HEK293 (cell line): ENCODE data around the gene CINP.

Source experiments
- KLF1 ChIP-seq: fragments of 450-650 bp; formaldehyde crosslinking; IDR thresholded peaks from 2 replicates; pipeline ENCODE4 v1.5.1; 2016; ENCODE audit warnings: missing biosample characterization, missing genetic modification characterization
- ZNF133 ChIP-seq: fragments of 450-650 bp; formaldehyde crosslinking; IDR thresholded peaks from 2 replicates; pipeline ENCODE4 v1.5.1; 2016; ENCODE audit warnings: missing biosample characterization, missing genetic modification characterization
- ZNF214 ChIP-seq: fragments of 450-650 bp; formaldehyde crosslinking; IDR thresholded peaks from 2 replicates; pipeline ENCODE4 v1.5.1; 2017; ENCODE audit warnings: missing biosample characterization, mild to moderate bottlenecking, missing genetic modification characterization, borderline replicate concordance
- ZNF24 ChIP-seq: fragments of 450-650 bp; formaldehyde crosslinking; IDR thresholded peaks from 2 replicates; pipeline ENCODE4 v1.5.1; 2016; ENCODE audit warnings: missing biosample characterization, missing genetic modification characterization
- ZNF391 ChIP-seq: fragments of 450-650 bp; formaldehyde crosslinking; IDR thresholded peaks from 2 replicates; pipeline ENCODE4 v1.5.1; 2016; ENCODE audit warnings: low read depth, missing biosample characterization, missing genetic modification characterization, borderline replicate concordance
- ZNF660 ChIP-seq: fragments of 450-650 bp; IDR thresholded peaks from 2 replicates; pipeline ENCODE4 v1.5.1; 2018; ENCODE audit warnings: missing biosample characterization, mild to moderate bottlenecking, missing genetic modification characterization
- ZNF785 ChIP-seq: fragments of 450-650 bp; formaldehyde crosslinking; IDR thresholded peaks from 2 replicates; pipeline ENCODE4 v1.5.1; 2016; ENCODE audit warnings: missing biosample characterization, missing genetic modification characterization
- ZNF792 ChIP-seq: fragments of 450-650 bp; formaldehyde crosslinking; IDR thresholded peaks from 2 replicates; pipeline ENCODE4 v1.5.1; 2016; ENCODE audit warnings: missing biosample characterization, missing genetic modification characterization
- ZNF830 ChIP-seq: fragments of 450-650 bp; IDR thresholded peaks from 2 replicates; pipeline ENCODE4 v1.5.0; 2018; ENCODE audit warnings: missing biosample characterization, missing genetic modification characterization, low read depth, mild to moderate bottlenecking, moderate library complexity
- TF ChIP-seq, protein P1 (sequence below): fragments of 450-650 bp; formaldehyde crosslinking; IDR thresholded peaks from 2 replicates; pipeline ENCODE4 v1.5.1; 2016; ENCODE audit warnings: missing biosample characterization, missing genetic modification characterization

- TF ChIP-seq KLF1 (tag by site-specific recombination) = no peak
- no peak for TF ChIP-seq ZNF133
- TF ChIP-seq, protein P1, sequence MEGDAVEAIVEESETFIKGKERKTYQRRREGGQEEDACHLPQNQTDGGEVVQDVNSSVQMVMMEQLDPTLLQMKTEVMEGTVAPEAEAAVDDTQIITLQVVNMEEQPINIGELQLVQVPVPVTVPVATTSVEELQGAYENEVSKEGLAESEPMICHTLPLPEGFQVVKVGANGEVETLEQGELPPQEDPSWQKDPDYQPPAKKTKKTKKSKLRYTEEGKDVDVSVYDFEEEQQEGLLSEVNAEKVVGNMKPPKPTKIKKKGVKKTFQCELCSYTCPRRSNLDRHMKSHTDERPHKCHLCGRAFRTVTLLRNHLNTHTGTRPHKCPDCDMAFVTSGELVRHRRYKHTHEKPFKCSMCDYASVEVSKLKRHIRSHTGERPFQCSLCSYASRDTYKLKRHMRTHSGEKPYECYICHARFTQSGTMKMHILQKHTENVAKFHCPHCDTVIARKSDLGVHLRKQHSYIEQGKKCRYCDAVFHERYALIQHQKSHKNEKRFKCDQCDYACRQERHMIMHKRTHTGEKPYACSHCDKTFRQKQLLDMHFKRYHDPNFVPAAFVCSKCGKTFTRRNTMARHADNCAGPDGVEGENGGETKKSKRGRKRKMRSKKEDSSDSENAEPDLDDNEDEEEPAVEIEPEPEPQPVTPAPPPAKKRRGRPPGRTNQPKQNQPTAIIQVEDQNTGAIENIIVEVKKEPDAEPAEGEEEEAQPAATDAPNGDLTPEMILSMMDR (tag by site-specific recombination) = no peak
- TF ChIP-seq ZNF830 = no peak
- no peak for TF ChIP-seq ZNF24 (tag by site-specific recombination)
- no peak for TF ChIP-seq ZNF785
- TF ChIP-seq ZNF391 = no peak
- no peak for TF ChIP-seq ZNF792
- TF ChIP-seq ZNF660 = no peak
- no peak for TF ChIP-seq ZNF214 (tag by site-specific recombination)
Measured at GRCh38 chr14:102315121-102315520, 47.6 kb downstream of the CINP start.
